RKO (cell line): Measurements from ENCODE around the gene CTNND2.
"Not testable (repeated sequence)": the region's sequence is repeated elsewhere in the genome, so short reads cannot be mapped to it uniquely, and the experiment has no call there.

ENCODE experiments used
- DNase-seq: peaks from one replicate; pipeline ENCODE4 v3.0.0-alpha.2; 2016; ENCODE audit warnings: low spot score

CTNND2 gene

DNA sequence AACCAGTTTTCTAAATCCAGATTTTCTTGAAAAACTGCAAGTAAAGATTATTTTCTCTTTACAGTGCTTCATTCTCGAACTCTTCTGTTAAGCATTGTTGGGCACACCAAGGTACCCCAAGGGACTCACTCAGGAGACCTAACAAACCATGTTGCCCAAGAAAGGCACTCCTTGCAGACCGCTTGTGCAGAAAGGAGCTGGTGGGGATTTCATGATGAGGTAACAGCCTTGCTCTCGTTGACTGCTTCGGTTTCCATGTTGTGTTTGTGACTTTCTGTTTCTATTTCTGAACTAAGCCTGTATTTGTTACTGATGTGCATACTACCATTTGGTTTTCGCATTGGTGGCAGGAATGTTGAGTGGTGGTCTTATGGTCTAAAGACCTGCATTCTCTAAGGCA is 876.6 kb downstream of the CTNND2 start:
- no peak for DNase-seq

DNA sequence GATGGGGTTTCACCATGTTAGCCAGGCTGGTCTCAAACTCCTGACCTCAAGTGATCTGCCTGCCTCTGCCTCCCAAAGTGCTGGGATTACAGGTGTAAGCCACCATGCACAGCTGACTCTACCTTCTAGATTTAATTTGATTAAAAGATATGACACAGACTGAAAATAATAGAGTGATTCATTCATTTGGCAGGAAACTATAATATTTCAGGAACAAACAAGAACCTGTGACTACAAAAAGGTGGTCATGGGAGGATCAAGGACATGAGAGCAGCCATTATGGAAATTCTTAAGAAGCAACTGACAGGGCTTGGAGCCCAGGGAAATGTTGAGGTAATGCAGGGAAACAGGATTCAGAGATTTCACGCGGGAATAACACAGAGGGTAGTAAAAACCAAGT is 877.7 kb downstream of the CTNND2 start:
- no peak for DNase-seq

DNA sequence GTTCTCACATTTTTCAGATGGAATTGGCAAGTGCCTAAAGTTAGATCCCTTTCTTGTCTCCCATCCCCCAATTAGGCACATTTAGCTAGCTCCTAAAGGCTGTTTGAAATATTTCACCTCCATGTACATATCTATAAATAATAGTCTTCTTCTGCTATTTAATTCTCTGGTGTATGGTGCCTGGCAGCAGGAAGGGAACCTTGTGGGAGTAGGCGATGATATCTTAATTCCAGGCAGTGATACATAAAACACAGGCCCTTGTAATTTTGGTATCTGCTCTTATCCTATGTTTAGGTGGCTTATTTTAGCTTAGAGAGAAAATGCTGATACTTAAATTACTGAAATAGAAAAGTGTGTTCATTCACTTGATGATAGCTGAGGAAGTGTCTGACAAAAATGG is 880.3 kb downstream of the CTNND2 start:
- DNase-seq: no peak

DNA sequence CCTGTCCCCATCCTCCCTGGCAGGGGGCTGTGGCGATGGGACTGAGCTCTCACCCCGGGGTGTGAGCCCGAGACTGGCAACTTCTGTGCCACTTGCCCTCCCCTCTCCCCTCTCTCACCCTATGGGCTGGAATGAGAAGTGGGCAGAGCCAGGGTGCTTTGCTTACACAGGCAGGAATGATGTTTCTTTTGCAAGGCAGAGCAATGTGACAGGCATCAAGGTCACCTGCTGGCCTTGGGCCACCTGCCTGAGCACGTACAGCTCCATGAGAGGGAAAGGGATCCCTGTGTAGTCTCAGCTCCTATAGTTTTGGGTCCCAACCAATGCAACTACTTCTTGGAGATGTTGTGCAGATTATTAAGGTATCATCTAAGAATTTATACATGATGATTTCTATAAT is 890.5 kb downstream of the CTNND2 start:
- no peak for DNase-seq

DNA sequence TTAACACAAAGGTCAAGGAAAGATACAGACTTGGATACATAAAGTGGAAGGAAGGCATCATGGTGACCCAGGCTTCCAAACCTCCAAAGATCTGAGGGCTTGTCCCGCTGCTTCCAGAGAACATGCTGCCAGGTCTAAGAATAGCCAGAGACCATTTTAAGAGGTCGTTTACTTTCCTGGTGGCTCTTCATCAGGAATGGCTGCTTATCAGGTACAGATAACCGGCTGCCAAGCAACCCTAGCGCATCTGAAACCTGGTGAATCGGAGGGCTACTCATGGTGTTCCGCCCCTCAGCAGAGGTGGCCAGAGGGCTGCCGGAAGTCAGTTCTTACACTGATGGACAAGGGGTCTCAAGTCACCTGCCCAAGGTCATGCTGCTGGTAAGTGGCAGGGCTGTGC is 892.0 kb downstream of the CTNND2 start:
- DNase-seq: no peak

DNA sequence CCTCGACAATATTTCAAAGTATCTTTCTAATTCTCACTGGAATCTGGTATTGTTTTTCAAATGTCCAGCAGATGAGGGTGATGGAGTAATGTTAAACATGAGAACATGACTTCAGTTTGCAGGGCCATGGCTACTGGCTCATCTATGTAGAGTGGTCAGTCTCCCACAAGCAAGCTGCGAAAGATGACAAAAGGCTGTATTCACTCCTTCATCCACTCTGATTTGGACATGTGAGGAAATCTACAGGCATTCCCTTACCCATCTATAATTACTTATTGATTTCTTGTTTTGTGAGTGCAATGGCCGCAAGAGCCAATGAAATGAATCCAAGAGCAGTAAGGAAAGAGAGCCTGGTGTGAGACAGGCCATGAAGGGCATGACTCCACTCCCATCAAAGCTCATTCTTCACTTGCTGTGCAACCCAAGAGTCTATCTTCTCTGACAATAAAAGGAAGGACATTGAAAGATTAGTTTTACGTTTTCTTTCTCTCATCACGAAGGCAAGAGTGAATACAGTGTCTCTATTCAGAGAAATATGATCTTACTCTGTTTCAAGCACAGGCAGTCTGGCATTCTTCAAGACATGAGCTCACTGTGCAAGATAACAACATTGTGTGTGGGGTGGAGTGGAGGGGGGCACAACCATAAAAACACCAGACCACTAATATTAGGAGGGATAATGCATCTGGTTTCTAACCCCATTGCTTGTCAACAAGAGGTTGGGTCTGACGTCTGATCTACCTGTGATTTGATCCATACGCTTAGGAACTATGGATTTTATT is 893.6 kb downstream of the CTNND2 start:
- DNase-seq: no peak

DNA sequence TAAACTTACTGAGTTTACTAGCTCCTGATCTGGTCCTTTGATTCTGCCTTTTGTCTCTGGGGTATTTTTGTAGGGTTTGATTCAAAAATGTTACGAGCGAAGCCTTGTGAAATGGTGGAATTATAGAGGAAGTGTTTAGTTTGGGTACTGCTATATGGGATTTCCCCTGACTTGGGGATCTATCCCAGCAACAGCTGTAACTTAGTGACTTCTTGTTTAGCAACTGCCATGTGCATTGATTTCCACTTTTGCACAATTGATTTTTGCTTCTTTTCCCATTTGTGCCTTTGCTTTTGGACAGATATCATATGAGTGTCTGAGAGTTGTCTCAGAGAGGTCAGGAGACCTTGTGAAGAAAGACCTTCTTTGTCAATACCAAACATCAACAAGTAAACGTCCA is 894.7 kb downstream of the CTNND2 start:
- no peak for DNase-seq

DNA sequence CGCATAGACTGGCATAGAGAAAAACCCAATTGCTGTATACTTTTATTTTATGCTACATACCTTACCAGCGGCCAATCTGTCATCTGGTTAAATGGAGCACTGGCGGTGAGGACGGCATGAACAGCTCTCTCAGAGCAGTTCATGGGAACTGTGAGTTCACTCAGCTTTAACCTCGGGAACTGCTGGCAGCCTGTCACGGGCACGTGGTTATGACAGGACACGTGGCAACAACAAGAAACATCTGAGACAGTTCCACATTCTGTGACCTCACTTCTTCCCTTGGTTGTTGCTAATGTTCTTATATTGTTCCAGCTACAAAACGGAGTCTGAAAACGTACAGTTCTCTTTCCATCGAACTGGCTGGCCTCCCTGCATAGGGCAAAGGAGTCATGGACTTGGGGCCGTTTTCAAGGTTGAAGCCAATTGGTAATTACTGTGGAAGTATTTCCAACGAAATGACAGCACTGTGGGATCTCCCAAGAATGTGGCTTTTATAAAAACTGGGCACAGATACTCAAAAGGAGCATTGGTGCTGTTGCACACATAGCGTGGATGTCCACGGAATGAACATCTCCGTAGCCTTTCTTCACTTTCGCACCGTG is 896.9 kb downstream of the CTNND2 start:
- DNase-seq: no peak

DNA sequence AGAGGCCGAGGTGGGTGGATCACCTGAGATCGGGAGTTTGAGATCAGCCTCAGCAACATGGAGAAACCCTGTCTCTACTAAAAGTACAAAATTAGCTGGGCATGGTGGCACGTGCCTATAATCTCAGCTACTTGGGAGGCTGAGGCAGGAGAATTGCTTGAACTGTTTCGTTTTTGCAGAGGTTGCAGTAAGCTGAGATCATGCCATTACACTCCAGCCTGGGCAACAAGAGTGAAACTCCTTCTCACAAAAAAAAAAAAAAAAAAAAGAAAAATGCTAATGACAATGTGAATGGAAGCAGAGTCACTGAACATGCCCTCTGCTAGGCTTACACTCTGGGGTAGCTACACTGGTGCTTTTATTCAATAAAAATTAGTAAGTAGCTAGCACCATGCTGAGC is 899.7 kb downstream of the CTNND2 start:
- DNase-seq: not testable (repeated sequence)

DNA sequence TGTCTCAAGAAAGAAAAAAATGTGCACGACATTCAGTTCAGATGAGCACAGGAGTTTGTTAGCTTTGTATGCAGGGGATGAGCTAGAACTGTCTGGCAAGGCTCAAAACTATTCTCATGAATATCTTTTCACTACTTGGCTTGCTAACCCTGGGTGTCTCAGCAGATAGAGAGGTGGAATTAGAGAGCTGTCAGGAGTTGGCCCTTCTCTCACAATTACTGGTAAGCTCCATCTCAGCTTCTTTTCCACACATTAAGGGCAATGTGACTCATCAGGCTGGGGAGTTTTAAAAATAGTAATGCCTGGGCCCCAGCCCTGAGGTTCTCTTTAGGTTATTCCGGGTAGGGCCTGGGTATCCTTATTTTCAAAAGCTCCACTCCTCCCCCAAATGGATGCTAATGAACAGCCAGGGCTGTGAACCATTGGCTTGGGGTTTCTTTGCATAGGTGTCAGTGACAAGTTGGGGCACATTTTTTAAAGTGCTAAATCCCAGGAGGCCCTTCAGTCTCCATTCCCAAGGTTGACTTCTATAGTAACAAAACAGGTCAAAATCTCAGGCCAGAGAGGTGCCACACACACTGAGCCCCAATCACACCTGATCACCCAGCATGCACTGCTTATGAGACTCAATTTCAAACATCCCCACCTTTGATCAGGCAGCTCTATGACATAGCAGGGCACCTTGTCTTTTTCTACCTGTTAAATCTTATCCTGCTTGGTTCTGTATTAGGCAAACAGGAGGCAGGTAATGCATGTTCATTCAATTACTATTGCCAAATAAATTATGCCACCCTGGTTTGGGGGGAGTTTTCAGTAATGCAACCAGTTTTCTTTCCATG is 903.5 kb downstream of the CTNND2 start:
- no peak for DNase-seq

DNA sequence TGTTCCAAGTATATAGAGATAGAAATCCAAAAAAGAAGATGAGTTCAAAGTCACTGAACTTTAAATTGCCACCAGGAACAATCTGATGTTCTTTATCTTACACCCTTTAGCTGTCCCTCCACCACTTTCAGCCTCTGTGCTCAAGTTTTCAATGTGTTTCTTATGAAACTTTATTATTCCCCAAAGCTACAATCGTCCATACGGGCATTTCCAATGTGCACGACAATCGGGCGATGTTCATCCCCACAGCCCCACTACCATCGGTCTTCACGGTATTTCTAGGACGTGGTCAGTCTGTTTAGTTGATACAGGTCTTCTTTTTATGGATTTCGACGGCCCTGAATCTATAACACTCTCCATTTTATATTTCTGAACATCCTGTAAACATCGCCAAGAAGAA is 904.5 kb downstream of the CTNND2 start:
- no peak for DNase-seq

DNA sequence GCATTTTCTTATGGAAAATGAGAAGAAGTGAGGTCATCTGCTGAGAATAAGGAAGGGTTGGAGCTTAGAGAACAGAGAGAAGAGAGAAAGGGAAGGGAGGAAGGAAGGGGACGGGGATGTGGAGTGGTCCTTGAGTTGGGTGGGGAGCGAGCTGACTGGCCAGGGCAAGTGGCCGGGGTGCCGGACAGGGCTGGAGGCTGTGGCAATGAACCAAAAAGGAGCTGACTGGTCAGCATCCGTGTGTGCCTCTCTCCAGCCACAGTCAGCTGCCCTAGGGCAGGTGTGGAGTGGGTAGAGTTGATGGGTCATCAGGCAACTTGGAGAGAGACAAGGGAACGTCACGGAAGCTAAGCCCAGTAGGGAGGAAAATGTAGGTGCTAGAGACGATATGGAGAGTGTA is 908.4 kb downstream of the CTNND2 start:
- no peak for DNase-seq

DNA sequence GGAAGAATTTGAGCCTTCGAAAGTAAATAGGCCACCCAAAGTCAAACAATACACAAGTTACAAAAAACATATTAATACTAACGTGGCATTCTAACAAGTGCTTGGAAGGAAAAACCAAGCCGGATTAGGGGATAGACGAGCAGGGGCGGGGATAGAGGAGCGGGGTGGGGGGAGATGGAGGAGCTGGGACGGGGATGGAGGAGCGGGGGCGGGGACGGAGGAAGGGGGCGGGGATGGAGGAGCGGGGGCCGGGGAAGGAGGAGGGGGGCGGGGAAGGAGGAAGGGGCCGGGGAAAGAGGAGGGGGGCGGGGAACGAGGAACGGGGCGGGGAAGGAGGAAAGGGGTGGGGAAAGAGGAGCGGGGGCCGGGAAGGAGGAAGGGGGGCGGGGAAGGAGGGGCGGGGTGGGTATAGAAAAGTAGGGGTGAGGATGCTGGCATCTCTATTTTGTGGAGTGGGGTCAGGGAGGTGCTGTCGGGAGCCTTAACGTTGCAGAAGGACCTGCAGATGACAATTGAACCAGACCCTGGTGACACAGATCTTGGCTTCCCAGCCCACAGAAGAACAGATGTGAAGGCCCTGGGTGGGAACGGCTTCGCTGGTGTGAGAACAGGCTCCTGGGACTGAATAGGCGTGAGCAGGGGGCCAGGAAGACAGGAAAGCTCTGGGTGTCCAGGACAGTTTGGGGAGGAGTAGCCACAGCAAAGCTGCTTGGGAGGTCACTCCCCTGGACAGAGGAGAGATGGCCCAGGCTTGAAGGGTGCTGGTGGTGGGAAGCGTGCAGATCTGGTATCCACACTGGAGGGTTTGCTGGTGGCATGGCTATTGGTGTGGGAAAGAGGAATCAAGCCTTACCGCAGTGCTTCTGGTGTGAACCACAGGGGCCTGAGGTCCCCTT is 909.9 kb downstream of the CTNND2 start:
- no peak for DNase-seq

DNA sequence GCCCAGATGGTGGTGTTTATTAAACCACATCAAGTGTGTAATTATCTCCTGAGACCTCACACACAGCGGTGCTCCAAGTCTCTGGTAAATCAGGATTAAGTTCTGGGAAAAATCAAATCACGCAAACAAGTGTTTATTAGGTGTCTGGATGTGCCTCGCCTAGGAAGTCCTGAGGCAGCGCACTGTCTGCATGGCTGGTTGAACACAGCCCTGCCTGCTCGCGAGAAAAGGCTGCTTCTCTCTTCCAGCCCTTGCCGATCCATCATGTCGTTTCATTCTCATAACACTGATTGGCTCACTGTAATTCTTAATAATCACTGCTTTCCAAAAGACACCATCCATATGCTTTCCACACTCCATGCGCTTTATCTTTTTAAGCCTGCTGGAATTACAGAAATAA is 913.6 kb downstream of the CTNND2 start:
- no peak for DNase-seq

DNA sequence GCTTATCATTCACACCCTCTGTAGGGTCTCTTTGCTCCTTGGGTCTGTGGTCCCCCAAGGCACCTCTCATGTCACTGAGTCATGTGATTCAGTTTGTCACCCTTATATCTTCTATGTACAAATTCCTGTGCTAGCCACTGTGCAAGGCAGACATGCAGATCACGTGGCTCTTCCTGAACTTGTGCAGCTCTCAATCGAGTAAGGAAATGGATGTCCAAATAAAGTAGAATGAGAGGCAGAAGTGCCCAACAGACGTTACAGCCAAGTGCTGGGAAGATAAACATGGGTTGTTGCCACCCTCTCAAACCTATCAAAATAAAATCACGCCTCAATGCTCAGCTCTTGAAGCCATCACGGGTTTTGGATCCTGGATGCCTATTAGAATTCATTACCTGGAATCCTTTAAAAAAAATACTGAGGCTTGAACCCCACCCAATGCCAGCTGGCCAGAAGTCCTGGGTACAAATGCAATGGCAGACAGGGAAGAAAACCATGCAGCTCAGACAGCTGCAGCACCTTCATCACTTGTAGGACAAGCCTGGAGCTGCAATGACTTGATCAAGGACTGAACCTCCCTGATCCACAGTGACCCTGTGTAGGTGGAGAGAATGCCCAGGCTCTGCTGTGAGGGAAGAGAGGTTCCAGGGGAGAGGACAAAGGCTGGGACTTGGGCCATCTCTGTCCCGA is 914.5 kb downstream of the CTNND2 start:
- DNase-seq: no peak

DNA sequence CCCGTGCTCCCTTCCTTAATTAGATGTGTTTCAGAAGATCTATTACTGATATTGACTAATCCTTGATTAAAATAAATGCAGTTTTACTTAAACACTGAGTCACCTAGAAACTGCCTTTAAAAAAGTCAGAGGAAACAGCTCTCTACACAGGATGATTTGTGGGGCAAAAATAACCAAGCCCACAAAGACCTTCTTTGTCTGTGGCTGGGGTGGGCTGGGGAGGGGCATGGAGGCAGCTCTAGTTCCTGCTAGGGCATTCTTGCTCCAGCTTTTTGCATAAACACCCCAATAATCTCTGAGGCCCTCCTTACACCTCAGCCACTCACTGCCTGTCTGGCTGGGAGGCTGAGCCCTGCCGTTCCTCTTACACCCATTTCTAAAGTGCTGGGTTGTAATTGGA is 915.6 kb downstream of the CTNND2 start:
- DNase-seq: no peak

DNA sequence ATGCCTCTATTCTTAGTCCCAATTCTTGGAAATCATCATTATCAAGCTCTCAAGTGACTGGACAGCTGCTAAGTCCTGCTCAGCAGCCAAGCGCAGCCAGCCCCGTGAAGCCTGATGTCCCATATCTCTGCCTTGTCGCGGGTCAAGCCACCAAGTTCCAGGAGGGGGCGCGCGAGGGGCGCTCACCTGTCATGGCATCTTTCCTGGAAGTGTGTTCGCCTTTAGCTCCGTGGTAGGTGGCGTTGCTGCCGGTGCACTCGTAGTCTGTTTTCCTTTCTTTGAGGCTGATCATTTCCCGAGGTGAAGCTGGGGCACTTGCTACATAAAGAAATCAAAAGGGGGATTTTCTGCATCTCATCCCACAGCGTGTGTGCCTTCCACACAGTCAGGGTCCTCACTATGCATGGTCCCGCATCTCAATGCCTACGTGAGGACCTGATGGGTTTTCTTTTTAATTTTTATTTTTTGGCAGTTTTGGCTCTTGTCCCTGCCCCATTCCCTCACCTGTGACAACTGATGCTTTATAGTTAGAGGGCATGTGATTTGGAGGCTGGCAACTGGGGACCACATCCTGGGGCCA is 916.2 kb downstream of the CTNND2 start:
- peak; percentile 12 for DNase-seq

DNA sequence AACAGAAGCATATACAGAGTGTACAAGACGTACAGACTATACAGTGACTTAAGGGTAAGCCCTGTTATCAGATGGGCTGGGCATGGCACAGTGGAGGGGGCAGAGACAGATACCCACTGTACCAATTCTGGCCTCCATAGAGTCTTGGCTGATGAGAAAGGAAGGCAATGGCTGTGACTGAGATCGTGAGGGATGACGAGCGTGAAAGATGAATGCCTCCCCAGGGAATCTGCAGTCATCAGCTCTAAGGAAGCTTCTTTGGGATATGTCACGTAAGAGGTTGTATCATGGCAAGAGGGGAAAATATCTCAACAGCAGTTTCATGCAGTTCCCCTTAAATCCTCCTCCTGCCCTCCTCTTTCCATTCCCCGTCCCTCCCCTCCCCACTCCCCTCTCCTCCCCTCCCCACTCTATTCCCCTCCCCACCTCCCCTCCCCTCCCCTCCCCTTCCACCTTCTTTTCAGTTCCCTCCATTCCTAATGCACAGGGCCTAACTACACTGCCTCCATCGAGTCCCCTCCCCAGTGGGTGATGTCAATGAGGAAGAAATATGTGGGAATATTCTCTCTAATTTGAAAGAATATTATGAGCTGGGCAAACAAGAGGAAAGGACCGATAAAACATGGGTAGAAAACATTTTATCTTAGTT is 916.8 kb downstream of the CTNND2 start:
- no peak for DNase-seq

DNA sequence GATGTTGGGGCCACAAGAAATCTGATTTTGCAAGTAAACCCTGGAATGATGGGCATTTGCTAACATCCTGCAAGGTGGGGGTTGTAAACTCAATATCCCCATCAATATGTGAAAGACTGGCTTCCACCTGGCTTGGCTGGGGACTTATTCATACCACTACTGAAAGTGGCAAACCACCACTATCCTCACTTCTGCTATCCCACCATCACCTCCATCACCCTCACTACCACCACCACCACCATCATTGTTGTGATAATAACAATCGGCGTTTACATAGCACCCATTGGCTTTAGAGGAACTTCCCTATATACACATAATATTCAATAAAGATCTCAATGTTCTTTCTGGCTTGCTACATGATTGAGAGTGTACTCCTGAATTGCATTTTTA is 918.5 kb downstream of the CTNND2 start:
- no peak for DNase-seq

DNA sequence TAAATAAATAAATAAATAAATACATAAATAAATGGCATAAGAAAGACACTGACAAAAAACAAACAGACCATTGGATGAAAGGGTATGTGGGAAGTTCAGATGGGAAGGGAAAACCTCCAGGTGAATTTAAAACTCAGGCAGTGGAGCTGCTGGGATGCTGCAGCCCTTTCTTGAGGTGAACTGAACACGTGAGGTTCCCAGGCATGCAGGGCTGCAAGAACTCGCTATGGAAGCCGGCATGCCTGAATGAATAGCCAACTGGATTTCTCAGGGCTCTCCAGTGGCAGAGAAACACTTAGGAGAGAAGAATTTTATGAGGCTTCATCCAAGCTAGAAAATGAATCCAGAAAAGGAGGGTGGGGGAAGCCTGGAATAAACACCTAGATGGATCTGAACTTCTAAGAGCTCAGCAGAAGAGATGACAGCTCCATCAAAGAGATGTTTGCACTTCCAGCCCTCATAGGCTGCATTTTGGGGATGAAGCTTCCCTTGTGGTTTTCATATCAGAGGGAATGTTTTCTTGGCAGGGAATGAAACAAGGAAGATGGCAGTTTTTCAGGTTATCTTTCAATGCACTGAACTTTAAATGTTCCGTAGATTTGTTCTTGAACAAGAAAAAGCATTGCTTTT is 919.0 kb downstream of the CTNND2 start:
- no peak for DNase-seq
